H1 (cell line): ENCODE data around the gene RASL10B. TPM values are rescaled to one million over a fixed set of nuclear protein-coding genes. Genes with fewer than 3 reads are reported as not detected.

Experiments used
- CTCF ChIA-PET: fragments of 300-600 bp; sonication (Branson Sonifier 250); formaldehyde crosslinking; loops from one replicate; lab custom pipeline; 2021; ENCODE audit not compliant: partially characterized antibody; lab: Charles Lee
- POLR2A ChIA-PET: fragments of 300-600 bp; sonication (Branson Sonifier 250); formaldehyde crosslinking; loops from one replicate; lab custom pipeline; 2021; ENCODE audit warnings: inconsistent platforms; ENCODE audit not compliant: partially characterized antibody; lab: Charles Lee
- DNase-seq, 2 experiments: peaks; one replicate each; pipeline versions ENCODE4 v3.0.0 to v3.0.0-alpha.2; 2010 to 2022; ENCODE audit warnings: low spot score in 2 of 2, low read depth in 1 of 2, mixed read lengths in 1 of 2
- FAIRE-seq: peaks from 2 replicates; lab custom pipeline; 2011; peaks lifted over from hg19 to GRCh38; lab: Jason Lieb, UNC
- H2AFZ ChIP-seq: 2 replicates; pipeline ENCODE4 v1.8.1; 2012; ENCODE audit warnings: low read length, inconsistent platforms
- H2AK5ac ChIP-seq: 2 replicates; pipeline ENCODE4 v1.6.1; 2013; ENCODE audit warnings: low read depth, low read length
- H2BK120ac ChIP-seq: replicated peaks from 2 replicates; pipeline ENCODE3; 2013; ENCODE audit warnings: low read depth, low read length, inconsistent platforms
- H2BK12ac ChIP-seq: 2 replicates; pipeline ENCODE4 v1.6.1; 2013; ENCODE audit warnings: low read depth, low read length
- H2BK15ac ChIP-seq: 2 replicates; pipeline ENCODE4 v1.6.1; 2013; ENCODE audit warnings: low read length
- H2BK20ac ChIP-seq: 2 replicates; pipeline ENCODE4 v1.6.1; 2013; ENCODE audit warnings: low read length
- H2BK5ac ChIP-seq: 2 replicates; pipeline ENCODE4 v1.6.1; 2013; ENCODE audit warnings: low read depth, low read length
- H3K14ac ChIP-seq: 2 replicates; pipeline ENCODE4 v1.6.1; 2013; ENCODE audit warnings: inconsistent platforms; ENCODE audit not compliant: insufficient read length
- H3K18ac ChIP-seq: 2 replicates; pipeline ENCODE4 v1.6.1; 2013; ENCODE audit warnings: low read length; ENCODE audit errors: extremely low read depth
- H3K23ac ChIP-seq: 2 replicates; pipeline ENCODE4 v1.6.1; 2013; ENCODE audit warnings: inconsistent platforms; ENCODE audit not compliant: insufficient read length
- H3K23me2 ChIP-seq: 2 replicates; pipeline ENCODE4 v1.6.1; 2013; ENCODE audit warnings: low read depth, low read length
- H3K27ac ChIP-seq: 2 replicates; pipeline ENCODE4 v1.6.1; 2011; ENCODE audit warnings: low read depth, low read length, inconsistent platforms
- H3K27me3 ChIP-seq, 4 experiments: replicated peaks in 1 of 4; 1 replicate in 1 of 4; 2 replicates in 3 of 4; pipeline versions ENCODE4 v1.6.1 to v1.8.1; 2011 to 2013; ENCODE audit warnings: low read length in 3 of 4, mild to moderate bottlenecking in 3 of 4, inconsistent platforms in 2 of 4, mixed read lengths in 2 of 4, moderate library complexity in 1 of 4; ENCODE audit not compliant: control insufficient read depth in 3 of 4, insufficient read depth in 3 of 4; ENCODE audit errors: extremely low read depth in 1 of 4
- H3K36me3 ChIP-seq, 4 experiments: 2 replicates each; pipeline versions ENCODE4 v1.6.1 to v1.8.1; 2011 to 2013; ENCODE audit warnings: mild to moderate bottlenecking in 4 of 4, low read length in 3 of 4, moderate library complexity in 2 of 4, control low read depth in 1 of 4, inconsistent platforms in 1 of 4; ENCODE audit not compliant: insufficient read depth in 4 of 4, control insufficient read depth in 2 of 4
- H3K4ac ChIP-seq: replicated peaks from 2 replicates; pipeline ENCODE3; 2013; ENCODE audit warnings: low read length, low read depth, mixed read lengths, inconsistent platforms; ENCODE audit not compliant: insufficient read length
- H3K4me1 ChIP-seq, 4 experiments: replicated peaks in 1 of 4; 1 replicate in 1 of 4; 2 replicates in 3 of 4; pipeline versions ENCODE4 v1.6.1 to v1.8.1; 2011 to 2013; ENCODE audit warnings: low read length in 3 of 4, inconsistent platforms in 2 of 4, mixed read lengths in 1 of 4; ENCODE audit not compliant: insufficient read depth in 4 of 4, control insufficient read depth in 3 of 4
- H3K4me2 ChIP-seq, 2 experiments: 2 replicates each; pipeline versions ENCODE4 v1.6.1 to v1.8.1; 2011 to 2013; ENCODE audit warnings: low read depth in 2 of 2, low read length in 2 of 2, control low read depth in 1 of 2, inconsistent platforms in 1 of 2, mild to moderate bottlenecking in 1 of 2; ENCODE audit not compliant: insufficient read depth in 1 of 2
- H3K4me3 ChIP-seq, 4 experiments: fragments of 200-600, 300-600 bp in 1 of 4; sonication (generic), shearing (Covaris generic), sonication (Bioruptor Twin) in 1 of 4; 2 replicates each; pipeline versions ENCODE4 v1.5.1 to v1.8.1; 2011 to 2016; ENCODE audit warnings: low read length in 4 of 4, low read depth in 3 of 4, control low read depth in 2 of 4, inconsistent platforms in 2 of 4, mild to moderate bottlenecking in 2 of 4, mixed read lengths in 1 of 4, moderate library complexity in 1 of 4; ENCODE audit not compliant: insufficient read depth in 2 of 4; ENCODE audit errors: extremely low read depth in 1 of 4
- H3K56ac ChIP-seq: replicated peaks from 2 replicates; pipeline ENCODE3; 2013; ENCODE audit warnings: low read depth, mild to moderate bottlenecking, mixed read lengths, low read length, inconsistent platforms; ENCODE audit not compliant: insufficient read length
- H3K79me1 ChIP-seq: 2 replicates; pipeline ENCODE4 v1.6.1; 2013; ENCODE audit warnings: low read depth, low read length, control low read depth
- H3K79me2 ChIP-seq, 2 experiments: 2 replicates each; pipeline versions ENCODE4 v1.6.1 to v1.8.1; 2012 to 2013; ENCODE audit warnings: low read length in 2 of 2, mild to moderate bottlenecking in 2 of 2, inconsistent platforms in 1 of 2; ENCODE audit not compliant: insufficient read depth in 2 of 2, control insufficient read depth in 1 of 2
- H3K9ac ChIP-seq, 4 experiments: replicated peaks in 1 of 4; 1 replicate in 1 of 4; 2 replicates in 3 of 4; pipeline versions ENCODE4 v1.6.1 to v1.8.1; 2011 to 2013; ENCODE audit warnings: low read depth in 3 of 4, low read length in 3 of 4, control low read depth in 2 of 4, mild to moderate bottlenecking in 2 of 4, moderate library complexity in 2 of 4, inconsistent platforms in 1 of 4; ENCODE audit errors: extremely low read depth in 1 of 4
- H3K9me3 ChIP-seq, 2 experiments: 2 replicates each; pipeline versions ENCODE4 v1.6.1 to v1.8.1; 2012 to 2013; ENCODE audit warnings: mild to moderate bottlenecking in 2 of 2, moderate library complexity in 2 of 2, control low read depth in 1 of 2, inconsistent platforms in 1 of 2, low read depth in 1 of 2, low read length in 1 of 2, mixed read lengths in 1 of 2; ENCODE audit not compliant: insufficient read depth in 2 of 2
- H4K20me1 ChIP-seq, 2 experiments: replicated peaks in 1 of 2; 2 replicates each; pipeline versions ENCODE3 to v1.8.1; 2011 to 2013; ENCODE audit warnings: inconsistent platforms in 2 of 2, low read length in 2 of 2, mild to moderate bottlenecking in 1 of 2; ENCODE audit not compliant: insufficient read depth in 2 of 2, control insufficient read depth in 1 of 2
- H4K5ac ChIP-seq: 2 replicates; pipeline ENCODE4 v1.6.1; 2013; ENCODE audit warnings: low read length, low read depth, mixed read lengths, inconsistent platforms; ENCODE audit not compliant: insufficient read length
- H4K8ac ChIP-seq: 2 replicates; pipeline ENCODE4 v1.8.0; 2013; ENCODE audit warnings: mild to moderate bottlenecking, moderate library complexity, low read length, inconsistent platforms; ENCODE audit not compliant: insufficient read depth; ENCODE audit errors: extremely low read depth
- H4K91ac ChIP-seq: replicated peaks from 2 replicates; pipeline ENCODE3; 2013; ENCODE audit warnings: low read length, mixed read lengths, inconsistent platforms; ENCODE audit not compliant: insufficient read length
- WGBS, 2 experiments: shearing (Covaris generic) in 1 of 2; methylation state at CpG; one replicate each; pipeline versions ENCODE4 v1.1.6 to v1.1.7; 2013 to 2015; ENCODE audit warnings: low lambda C conversion rate in 2 of 2, mixed read lengths in 2 of 2, inconsistent platforms in 1 of 2, low coverage in 1 of 2, missing lambda C conversion rate in 1 of 2; ENCODE audit not compliant: insufficient replicate concordance in 2 of 2, insufficient coverage in 1 of 2, insufficient read length in 1 of 2; ENCODE audit errors: extremely low coverage in 1 of 2, missing lambda C conversion rate in 1 of 2; 5-methylcytosine and 5-hydroxymethylcytosine counted together
- polyA plus RNA-seq, 7 experiments: library from polyadenylated mRNA; depleted of rRNA in 3 of 7; stranded (reverse) in 5 of 7; unstranded in 2 of 7; fragments of >200 nt in 5 of 7; fragments of 200-250 nt in 2 of 7; gene quantifications; 1 replicate in 5 of 7; 2 replicates in 1 of 7; 4 replicates in 1 of 7; pipeline versions ENCODE4 v1.2.1 to v1.2.3, GENCODE V29; 2011 to 2013; ENCODE audit warnings: missing spikeins in 2 of 7, mixed read lengths in 2 of 7
- total RNA-seq: library from RNA; stranded (reverse); fragmentation: NEBNext Ultra II Directional; extraction: Animal tissue kit (Norgen Biotek cat#: 25700); gene quantifications from 2 replicates; pipeline ENCODE4 v1.2.1, GENCODE V29; 2021

The RASL10B gene
- total and polyA plus RNA-seq, 2 of the 8 experiments (the other 6 are each of a cell fraction or from before 2014, with no cell fraction given): 17.5 to 22.8 TPM

GRCh38 chr17:35684055-35684802, 47.2 kb upstream of the RASL10B start:
- Histone ChIP-seq H3K4me2 (peak overlapping the region in 1 of 2 experiments; percentile 12; a peak in 2 of 4 replicates), H2BK15ac (no peak overlapping the region), H3K23me2 (no peaks in the 10 kb centered on the region), H3K79me2 (no peaks in the 10 kb centered on the region), H2BK12ac (no peak overlapping the region), H3K14ac (no peak overlapping the region), H3K36me3 (peaks cover 5 to 14% (median 11%) of the 10 kb centered on the region in 4 experiments; a peak in 5 of 8 replicates), H3K4ac (no peak overlapping the region), H4K5ac (no peak overlapping the region), H3K27ac (no peak overlapping the region), H4K8ac (no peak overlapping the region), H4K20me1 (peaks cover 0 to 1% of the 10 kb centered on the region in 2 experiments), H3K79me1 (no peaks in the 10 kb centered on the region), H2BK5ac (no peak overlapping the region), H4K91ac (no peak overlapping the region), H3K9ac (no peak overlapping the region), H3K4me3 (peak overlapping the region in 1 of 4 experiments; percentile 10; a peak in 1 of 8 replicates), H3K56ac (no peak overlapping the region), H3K27me3 (no peaks in the 10 kb centered on the region), H2AK5ac (no peak overlapping the region), H3K18ac (no peak overlapping the region), H2BK20ac (no peak overlapping the region), H3K23ac (no peak overlapping the region), H3K4me1 (peaks cover 0 to 3% (median 1%) of the 10 kb centered on the region in 4 experiments; a peak in 3 of 7 replicates), H2BK120ac (no peak overlapping the region), H2AFZ (no peak overlapping the region), H3K9me3 (no peaks in the 10 kb centered on the region)
- peak in 1 of 2 experiments; percentile 29 for DNase-seq
- no peak for FAIRE-seq
- 12% methylated on average over 2 of the region's 2 CpGs; no CpG with 5 or more reads in 1 of the 2 experiments for WGBS, 2 experiments
- POLR2A ChIA-PET: interaction anchor here (0.7 to 1.5 kb wide), 5 partner anchors 9 to 94 kb away, joined by 3 to 4 read pairs (median 3); no protein-coding TSS in a partner anchor
- CTCF ChIA-PET: interaction anchor here (1.0 to 1.7 kb wide), 5 partner anchors 11 to 86 kb away, joined by 3 to 8 read pairs (median 3); no protein-coding TSS in a partner anchor
